ENCODE measurements around the gene PALS2. TPM values are rescaled to one million over a fixed set of nuclear protein-coding genes. Genes with fewer than 3 reads are reported as not detected.

PALS2 gene, protein sequence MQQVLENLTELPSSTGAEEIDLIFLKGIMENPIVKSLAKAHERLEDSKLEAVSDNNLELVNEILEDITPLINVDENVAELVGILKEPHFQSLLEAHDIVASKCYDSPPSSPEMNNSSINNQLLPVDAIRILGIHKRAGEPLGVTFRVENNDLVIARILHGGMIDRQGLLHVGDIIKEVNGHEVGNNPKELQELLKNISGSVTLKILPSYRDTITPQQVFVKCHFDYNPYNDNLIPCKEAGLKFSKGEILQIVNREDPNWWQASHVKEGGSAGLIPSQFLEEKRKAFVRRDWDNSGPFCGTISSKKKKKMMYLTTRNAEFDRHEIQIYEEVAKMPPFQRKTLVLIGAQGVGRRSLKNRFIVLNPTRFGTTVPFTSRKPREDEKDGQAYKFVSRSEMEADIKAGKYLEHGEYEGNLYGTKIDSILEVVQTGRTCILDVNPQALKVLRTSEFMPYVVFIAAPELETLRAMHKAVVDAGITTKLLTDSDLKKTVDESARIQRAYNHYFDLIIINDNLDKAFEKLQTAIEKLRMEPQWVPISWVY
- total RNA-seq (10 to 100 TPM; 13.7 to 25.3 (median 17.0) TPM), polyA plus RNA-seq (1.3 TPM)
- long read RNA-seq, donor 1, partial matches to known transcripts: 1 of 1 reads
- long read RNA-seq, donor 1, other reads (novel, unspliced or antisense): 0 of 1 reads
- long read RNA-seq, donor 2, partial matches to known transcripts: 0 of 1 reads
- long read RNA-seq, donor 2, other reads (novel, unspliced or antisense): 1 of 1 reads
- long read RNA-seq, donor 3: 0 reads
- long read RNA-seq, donor 4, partial matches to known transcripts: 0 of 2 reads
- long read RNA-seq, donor 4, other reads (novel, unspliced or antisense): 2 of 2 reads

DNA sequence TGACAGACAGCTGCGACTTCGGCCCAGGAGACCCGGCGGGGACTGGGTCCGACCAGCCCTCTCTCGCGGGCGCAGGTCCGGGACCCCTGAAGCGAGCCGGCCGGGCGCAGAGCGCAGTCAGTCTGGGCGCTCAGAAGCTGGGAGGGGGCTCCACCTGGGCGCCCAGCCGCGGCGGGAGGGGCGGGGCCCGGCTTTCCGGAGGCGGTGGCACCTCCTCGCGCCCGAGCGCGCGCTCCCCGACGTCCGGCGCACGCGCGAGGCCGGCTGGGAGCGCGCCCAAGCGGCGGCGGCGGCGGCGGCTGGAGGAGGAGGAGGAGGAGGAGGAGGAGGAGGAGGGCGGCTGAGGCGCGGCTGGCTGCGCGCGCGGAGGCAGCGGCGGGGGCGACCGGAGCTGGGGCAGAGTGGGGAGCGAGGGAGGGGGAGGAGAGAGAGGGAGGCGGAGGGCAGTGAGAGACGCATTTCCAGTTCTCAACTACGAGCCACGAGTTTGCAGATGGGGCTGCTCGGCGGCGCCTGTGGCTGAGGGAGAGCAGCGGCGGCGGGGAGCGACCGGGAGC, at the start of gene PALS2:
PALS2 (plus strand) TSS at position 456 of the 557 bp plus-strand sequence. CDS start 50,216 bp downstream, outside the sequence.
- under 1% methylated on average over 59 of the region's 69 CpGs for WGBS
- Histone ChIP-seq H3K27ac (ENCODE audit: low read length) (peak within 1 kb of the TSS; percentile 33), H3K4me3 (ENCODE audit: low read length) (peak within 1 kb of the TSS; percentile 89), H3K9me3 (ENCODE audit: control insufficient read depth, low read length) (no peaks in the 10 kb centered on the region), H3K27me3 (ENCODE audit: control insufficient read depth, insufficient read depth) (no peaks in the 10 kb centered on the region), H3K4me1 (ENCODE audit: control insufficient read depth, insufficient read depth, low read length) (no peaks in the 10 kb centered on the region)
- ATAC-seq (peak; percentile 91 to 95), DNase-seq (peak; percentile 77 to 92 (median 90))
- intact Hi-C loops (cut with DNase I): no loop called here

DNA sequence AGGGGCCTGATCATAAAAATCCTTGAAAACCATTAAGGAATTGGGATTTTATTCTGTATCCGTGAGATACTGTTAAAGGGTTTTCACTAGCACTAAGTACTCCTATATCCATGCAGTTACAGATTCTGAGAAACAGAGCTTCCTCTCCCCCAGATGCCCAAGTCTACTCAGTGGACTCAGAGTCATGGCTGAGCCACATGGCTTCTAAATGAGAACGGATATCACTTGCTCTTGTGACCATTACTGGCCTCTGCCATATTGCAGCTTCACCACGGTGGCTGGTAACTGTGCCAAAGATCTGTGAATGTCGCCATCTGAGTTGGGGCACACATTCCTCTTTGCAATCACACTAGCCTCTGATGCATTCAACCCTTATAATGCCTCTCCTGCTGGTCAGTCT, 42.0 kb upstream of the PALS2 start:
- DNase-seq: no peak
- intact Hi-C loops (cut with DNase I): no loop called here
- WGBS: 77% methylated on average over 4 of the region's 4 CpGs
- Histone ChIP-seq H3K9me3 (ENCODE audit: control insufficient read depth, low read length) (no peaks in the 10 kb centered on the region), H3K27me3 (ENCODE audit: control insufficient read depth, insufficient read depth) (no peaks in the 10 kb centered on the region), H3K4me3 (ENCODE audit: low read length) (no peak overlapping the region), H3K4me1 (ENCODE audit: control insufficient read depth, insufficient read depth, low read length) (no peaks in the 10 kb centered on the region), H3K27ac (ENCODE audit: low read length) (no peak overlapping the region)
- no peak for ATAC-seq

- intact Hi-C loops (cut with DNase I): no loop called here
- Histone ChIP-seq H3K9me3 (ENCODE audit: control insufficient read depth, low read length) (no peaks in the 10 kb centered on the region), H3K27ac (ENCODE audit: low read length) (no peak overlapping the region), H3K4me1 (ENCODE audit: control insufficient read depth, insufficient read depth, low read length) (no peaks in the 10 kb centered on the region), H3K27me3 (ENCODE audit: control insufficient read depth, insufficient read depth) (no peaks in the 10 kb centered on the region), H3K4me3 (ENCODE audit: low read length) (no peak overlapping the region)
- no peak for DNase-seq
- 59% methylated on average over 2 of the region's 2 CpGs for WGBS
- no peak for ATAC-seq
Measured at GRCh38 chr7:24536682-24537081, 36.6 kb upstream of the PALS2 start.

- DNase-seq (no peak), ATAC-seq (no peak)
- intact Hi-C loops (cut with DNase I): no loop called here
- no peaks in the 10 kb centered on the region for H3K4me1 ChIP-seq (ENCODE audit: control insufficient read depth, insufficient read depth, low read length)
- H3K27me3 ChIP-seq (ENCODE audit: control insufficient read depth, insufficient read depth): no peaks in the 10 kb centered on the region
- H3K27ac ChIP-seq (ENCODE audit: low read length): no peak overlapping the region
- 78% methylated on average over 7 of the region's 7 CpGs for WGBS
- no peak overlapping the region for H3K4me3 ChIP-seq (ENCODE audit: low read length)
- no peaks in the 10 kb centered on the region for H3K9me3 ChIP-seq (ENCODE audit: control insufficient read depth, low read length)
Measured at GRCh38 chr7:24540956-24541355, 32.3 kb upstream of the PALS2 start.

GRCh38 chr7:24545215-24545614, 28.0 kb upstream of the PALS2 start:
- Histone ChIP-seq H3K27ac (ENCODE audit: low read length) (no peak overlapping the region), H3K4me3 (ENCODE audit: low read length) (no peak overlapping the region), H3K9me3 (ENCODE audit: control insufficient read depth, low read length) (no peaks in the 10 kb centered on the region), H3K27me3 (ENCODE audit: control insufficient read depth, insufficient read depth) (no peaks in the 10 kb centered on the region), H3K4me1 (ENCODE audit: control insufficient read depth, insufficient read depth, low read length) (no peaks in the 10 kb centered on the region)
- intact Hi-C loops (cut with DNase I): no loop called here
- DNase-seq (no peak), ATAC-seq (no peak)

- no peak overlapping the region for H3K4me3 ChIP-seq (ENCODE audit: low read length)
- H3K27me3 ChIP-seq (ENCODE audit: control insufficient read depth, insufficient read depth): no peaks in the 10 kb centered on the region
- no peak for ATAC-seq
- no peaks in the 10 kb centered on the region for H3K9me3 ChIP-seq (ENCODE audit: control insufficient read depth, low read length)
- peaks cover 2% of the 10 kb centered on the region for H3K4me1 ChIP-seq (ENCODE audit: control insufficient read depth, insufficient read depth, low read length)
- intact Hi-C loops (cut with DNase I): no loop called here
- DNase-seq: no peak
- no peak overlapping the region for H3K27ac ChIP-seq (ENCODE audit: low read length)
Measured at GRCh38 chr7:24548390-24548789, 24.9 kb upstream of the PALS2 start.

- no peak overlapping the region for H3K27ac ChIP-seq (ENCODE audit: low read length)
- 67% methylated on average over 4 of the region's 4 CpGs for WGBS
- ATAC-seq: no peak
- intact Hi-C loops (cut with DNase I): no loop called here
- no peak for DNase-seq
- H3K9me3 ChIP-seq (ENCODE audit: control insufficient read depth, low read length): no peaks in the 10 kb centered on the region
- H3K4me1 ChIP-seq (ENCODE audit: control insufficient read depth, insufficient read depth, low read length): peaks cover 2% of the 10 kb centered on the region
- no peaks in the 10 kb centered on the region for H3K27me3 ChIP-seq (ENCODE audit: control insufficient read depth, insufficient read depth)
- no peak overlapping the region for H3K4me3 ChIP-seq (ENCODE audit: low read length)
Measured at GRCh38 chr7:24549991-24550390, 23.3 kb upstream of the PALS2 start.

DNA sequence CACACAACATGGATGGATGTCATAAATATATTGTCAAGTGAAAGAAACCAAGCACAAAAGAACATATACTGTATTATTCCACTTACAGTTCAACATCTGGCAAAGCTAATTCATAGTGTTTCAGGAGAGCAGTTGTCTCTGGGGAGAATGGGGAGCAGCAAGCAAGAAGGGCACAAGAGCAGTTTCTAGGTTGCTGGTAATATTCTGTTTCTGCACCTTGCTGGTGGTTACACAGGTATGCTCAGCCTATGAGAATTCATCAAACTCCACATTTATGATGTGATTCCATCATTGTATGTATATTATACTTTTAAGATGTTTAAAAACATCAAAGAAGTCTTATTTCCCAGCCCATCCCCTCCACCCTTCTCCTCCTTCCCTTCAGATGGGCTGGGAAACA, 18.1 kb upstream of the PALS2 start:
- DNase-seq (no peak), ATAC-seq (no peak)
- no peak overlapping the region for H3K4me3 ChIP-seq (ENCODE audit: low read length)
- no peaks in the 10 kb centered on the region for H3K27me3 ChIP-seq (ENCODE audit: control insufficient read depth, insufficient read depth)
- intact Hi-C loops (cut with DNase I): no loop called here
- H3K27ac ChIP-seq (ENCODE audit: low read length): no peak overlapping the region
- H3K4me1 ChIP-seq (ENCODE audit: control insufficient read depth, insufficient read depth, low read length): peaks cover 2% of the 10 kb centered on the region
- no peaks in the 10 kb centered on the region for H3K9me3 ChIP-seq (ENCODE audit: control insufficient read depth, low read length)

GRCh38 chr7:24555719-24556118, 17.5 kb upstream of the PALS2 start:
- no peak overlapping the region for H3K27ac ChIP-seq (ENCODE audit: low read length)
- ATAC-seq (no peak), DNase-seq (no peak)
- H3K27me3 ChIP-seq (ENCODE audit: control insufficient read depth, insufficient read depth): no peaks in the 10 kb centered on the region
- intact Hi-C loops (cut with DNase I): no loop called here
- peaks cover 2% of the 10 kb centered on the region for H3K4me1 ChIP-seq (ENCODE audit: control insufficient read depth, insufficient read depth, low read length)
- H3K4me3 ChIP-seq (ENCODE audit: low read length): no peak overlapping the region
- no peaks in the 10 kb centered on the region for H3K9me3 ChIP-seq (ENCODE audit: control insufficient read depth, low read length)
- 76% methylated on average over 5 of the region's 5 CpGs for WGBS

DNA sequence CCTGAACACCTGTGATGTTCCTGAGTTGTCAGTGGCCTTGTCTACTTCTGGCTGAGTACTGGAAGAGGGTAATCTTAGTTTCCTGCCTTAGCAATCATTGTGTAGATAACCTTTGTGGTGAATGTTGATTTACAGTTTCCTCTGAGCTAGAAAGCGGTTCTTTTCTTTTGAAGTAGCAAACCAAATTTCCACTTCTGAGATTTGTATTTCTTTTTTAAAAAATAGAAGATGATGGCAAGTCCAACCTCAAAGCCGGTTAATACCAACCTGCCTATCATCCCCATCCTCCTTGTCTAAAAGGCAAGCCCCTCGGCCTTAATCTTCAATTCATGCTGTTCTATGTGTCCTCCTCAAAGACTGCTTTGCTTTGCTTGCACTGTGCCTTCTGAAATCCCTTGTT, 12.5 kb upstream of the PALS2 start:
- intact Hi-C loops (cut with DNase I): no loop called here
- no peak for DNase-seq
- Histone ChIP-seq H3K4me3 (ENCODE audit: low read length) (no peak overlapping the region), H3K27me3 (ENCODE audit: control insufficient read depth, insufficient read depth) (no peaks in the 10 kb centered on the region), H3K9me3 (ENCODE audit: control insufficient read depth, low read length) (no peaks in the 10 kb centered on the region), H3K27ac (ENCODE audit: low read length) (no peak overlapping the region), H3K4me1 (ENCODE audit: control insufficient read depth, insufficient read depth, low read length) (no peaks in the 10 kb centered on the region)
- 83% methylated on average over 3 of the region's 3 CpGs for WGBS
- ATAC-seq: no peak

GRCh38 chr7:24566274-24566673, 7.0 kb upstream of the PALS2 start:
- H3K27me3 ChIP-seq (ENCODE audit: control insufficient read depth, insufficient read depth): no peaks in the 10 kb centered on the region
- H3K27ac ChIP-seq (ENCODE audit: low read length): no peak overlapping the region
- H3K4me3 ChIP-seq (ENCODE audit: low read length): no peak overlapping the region
- DNase-seq: no peak
- 85% methylated on average over 2 of the region's 2 CpGs for WGBS
- ATAC-seq: no peak
- H3K9me3 ChIP-seq (ENCODE audit: control insufficient read depth, low read length): no peaks in the 10 kb centered on the region
- intact Hi-C loops (cut with DNase I): no loop called here
- no peaks in the 10 kb centered on the region for H3K4me1 ChIP-seq (ENCODE audit: control insufficient read depth, insufficient read depth, low read length)

Measured in right cardiac atrium (tissue), 5 donors.